ENCODE measurements around the gene SLC29A1.

GRCh38 chr6:44183783-44184182 is 39.6 kb upstream of the SLC29A1 start:
- TF ChIP-seq GATA3 (IDR thresholded peaks at IDR 0.05; ENCODE audit: borderline replicate concordance) (no peak), CTCF (IDR thresholded peaks at IDR 0.05) (no peak), MAFK (IDR thresholded peaks at IDR 0.05; ENCODE audit: partially characterized antibody) (no peak), REST (IDR thresholded peaks at IDR 0.05) (no peak), EP300 (IDR thresholded peaks at IDR 0.05) (no peak)
